ENCODE data around the gene HNRNPH2.

HNRNPH2 gene, protein sequence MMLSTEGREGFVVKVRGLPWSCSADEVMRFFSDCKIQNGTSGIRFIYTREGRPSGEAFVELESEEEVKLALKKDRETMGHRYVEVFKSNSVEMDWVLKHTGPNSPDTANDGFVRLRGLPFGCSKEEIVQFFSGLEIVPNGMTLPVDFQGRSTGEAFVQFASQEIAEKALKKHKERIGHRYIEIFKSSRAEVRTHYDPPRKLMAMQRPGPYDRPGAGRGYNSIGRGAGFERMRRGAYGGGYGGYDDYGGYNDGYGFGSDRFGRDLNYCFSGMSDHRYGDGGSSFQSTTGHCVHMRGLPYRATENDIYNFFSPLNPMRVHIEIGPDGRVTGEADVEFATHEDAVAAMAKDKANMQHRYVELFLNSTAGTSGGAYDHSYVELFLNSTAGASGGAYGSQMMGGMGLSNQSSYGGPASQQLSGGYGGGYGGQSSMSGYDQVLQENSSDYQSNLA

DNA sequence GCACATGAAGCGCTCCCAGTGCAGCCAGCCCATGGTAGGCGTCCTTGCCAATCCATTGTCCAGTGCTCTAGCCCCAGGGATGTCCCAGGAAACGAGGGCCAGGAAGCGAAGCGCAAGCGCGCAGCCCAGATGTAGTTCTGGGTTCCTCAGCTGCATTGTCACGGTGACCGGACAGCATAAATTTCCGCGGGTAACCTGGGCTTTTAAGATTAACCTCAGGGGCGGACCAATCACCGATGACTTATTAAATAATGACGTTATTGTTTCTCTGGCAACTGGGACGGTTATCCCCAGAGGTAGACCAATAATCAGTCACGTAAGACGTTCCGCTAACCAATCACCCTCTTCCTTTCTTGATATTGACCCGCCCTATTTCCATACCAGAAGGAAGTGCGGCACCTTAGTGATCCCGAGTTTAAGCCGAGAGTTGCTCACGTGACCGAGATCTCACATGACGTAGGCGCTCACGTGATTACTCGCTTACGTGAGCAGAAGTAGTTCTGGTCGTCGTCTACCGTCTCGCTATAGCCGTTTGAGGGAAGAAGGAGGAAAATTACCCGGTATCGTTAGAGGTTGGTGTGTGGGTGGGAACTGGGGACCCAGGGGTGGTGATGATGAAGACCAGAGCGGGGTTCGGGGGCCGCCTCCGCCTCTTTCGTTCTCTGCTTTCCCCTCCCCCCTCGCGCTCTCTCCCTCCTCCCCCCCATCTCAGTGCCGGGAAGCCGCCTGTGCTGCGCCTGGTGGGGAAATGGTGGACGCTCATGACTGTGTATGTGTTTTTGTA lies at the start of gene HNRNPH2, which contains the start of gene GLA:
HNRNPH2 (plus strand) TSS at position 475 of the 784 bp plus-strand sequence. CDS start 3,767 bp downstream, outside the sequence.
GLA (minus strand) TSS at position 178 of the 784 bp plus-strand sequence; CDS start at position 156, 22 bp downstream.
- peak; percentile 81 for DNase-seq (ENCODE audit: low read depth)

DNA sequence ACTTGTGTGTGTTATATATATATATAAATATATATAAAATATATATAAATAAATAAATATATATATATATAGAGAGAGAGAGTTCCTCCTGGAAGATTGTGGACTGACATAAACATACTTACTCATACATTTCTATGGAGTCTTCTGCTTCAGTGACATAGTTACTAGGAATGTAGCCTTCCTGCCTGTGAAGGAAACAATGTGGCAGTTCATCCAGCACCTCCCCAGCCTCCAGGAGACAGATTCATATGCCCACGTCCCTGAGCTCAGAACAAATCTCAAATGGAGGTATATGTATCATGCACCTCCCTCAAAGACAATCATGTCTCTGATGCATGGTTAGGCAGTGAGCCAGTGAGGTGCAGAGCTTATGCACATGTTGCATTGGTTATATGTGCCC lies 48.1 kb upstream of the HNRNPH2 start:
- no peak for DNase-seq (ENCODE audit: low read depth)

DNA sequence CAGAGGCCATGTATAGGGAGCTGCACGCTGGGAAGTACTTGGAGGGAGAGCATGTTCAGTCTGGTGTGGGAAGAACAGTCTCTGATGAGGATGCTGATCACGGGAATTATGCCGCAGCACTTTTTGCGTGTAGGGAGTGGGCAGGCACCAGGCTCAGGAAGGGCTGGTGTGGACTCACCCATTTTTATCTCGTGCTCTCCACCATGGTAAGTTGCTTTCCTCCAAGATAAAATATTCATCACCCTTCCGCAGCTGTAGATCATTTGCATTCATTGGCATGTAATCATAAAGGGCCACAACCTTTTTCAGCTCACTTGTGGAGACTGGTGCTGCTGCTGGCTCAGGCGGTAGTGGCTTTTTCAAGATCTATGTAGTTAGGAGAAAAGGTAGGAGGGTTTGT lies 47.6 kb upstream of the HNRNPH2 start:
- DNase-seq (ENCODE audit: low read depth): no peak

DNA sequence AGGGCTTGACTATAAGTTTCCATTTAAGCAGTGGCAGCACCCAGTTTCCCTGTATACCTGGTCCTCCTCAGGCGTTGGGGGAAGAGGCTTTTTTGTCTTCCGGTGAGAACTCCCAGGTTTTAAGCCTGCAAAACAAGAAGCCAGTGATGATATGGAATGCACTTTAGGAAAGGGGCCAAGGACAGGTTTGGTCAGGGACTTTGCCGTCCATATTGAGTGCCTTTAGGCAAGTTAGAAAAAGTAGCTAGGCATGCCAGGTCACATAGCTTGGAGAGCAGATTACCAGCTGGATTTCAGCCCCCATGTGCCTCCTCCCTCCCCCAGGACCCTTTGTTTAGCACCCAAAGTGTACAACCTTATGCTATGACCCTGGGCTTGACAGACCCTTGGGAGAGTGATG lies 45.9 kb upstream of the HNRNPH2 start:
- no peak for DNase-seq (ENCODE audit: low read depth)

DNA sequence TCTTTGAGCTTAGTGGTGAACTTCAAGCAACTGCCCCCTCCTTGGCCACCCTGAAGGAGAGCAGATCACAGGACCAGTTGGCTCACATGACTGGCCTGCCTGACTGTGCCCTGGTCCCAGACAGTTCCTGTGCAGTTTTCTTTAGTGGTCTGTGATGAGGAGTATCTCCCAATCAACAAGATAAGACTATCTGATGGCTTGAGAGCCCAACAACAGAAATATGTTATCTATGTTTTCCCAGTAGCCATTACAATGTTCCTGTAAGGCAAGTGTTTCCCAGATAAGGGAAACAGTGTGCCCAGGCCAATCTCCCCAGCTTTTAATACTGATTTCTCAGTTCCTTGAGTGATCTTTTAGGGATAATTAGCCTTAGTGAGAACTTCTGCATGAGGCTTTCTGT lies 45.3 kb upstream of the HNRNPH2 start:
- DNase-seq (ENCODE audit: low read depth): no peak

DNA sequence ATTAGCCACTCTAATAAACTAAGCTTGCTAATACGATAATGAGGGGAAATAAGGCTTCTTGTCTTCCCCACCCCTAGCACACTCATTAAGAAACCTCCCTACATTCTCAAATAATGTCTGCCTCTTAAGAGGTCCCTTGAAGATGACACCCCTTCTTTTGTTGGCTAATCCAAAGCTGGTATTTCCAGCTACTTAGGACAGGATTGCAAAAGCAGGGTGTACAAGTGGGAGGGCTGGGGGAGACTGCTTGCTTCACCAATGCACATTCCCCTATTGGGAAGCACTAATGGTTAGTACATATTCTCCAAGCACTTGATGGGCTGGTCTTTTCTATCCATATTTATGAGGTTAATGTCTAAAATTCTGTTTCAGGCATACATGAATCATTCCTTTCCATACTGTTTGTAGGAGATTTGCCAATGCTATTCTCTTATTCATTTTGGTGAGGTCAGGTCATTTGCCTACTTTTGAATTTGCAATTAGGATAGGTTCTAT lies 42.7 kb upstream of the HNRNPH2 start:
- no peak for DNase-seq (ENCODE audit: low read depth)

DNA sequence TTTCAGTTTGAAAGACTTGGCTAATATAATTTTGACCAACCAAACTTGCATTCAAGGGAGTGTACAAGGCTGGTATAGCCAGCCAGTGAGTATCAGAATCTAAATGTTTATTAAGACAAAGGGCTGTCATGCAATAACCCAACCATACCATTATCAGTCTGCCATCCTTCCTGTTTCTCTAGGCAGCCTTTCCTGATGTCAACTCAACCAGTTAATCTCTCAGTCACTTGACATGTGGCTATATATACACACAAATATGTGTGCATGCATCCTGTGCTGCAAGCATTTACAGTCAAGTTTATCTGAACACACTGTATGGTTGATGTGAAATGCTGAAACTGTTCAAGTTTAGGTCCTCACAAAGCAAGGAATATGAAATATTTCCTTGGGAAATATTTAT lies 39.2 kb upstream of the HNRNPH2 start:
- no peak for DNase-seq (ENCODE audit: low read depth)

DNA sequence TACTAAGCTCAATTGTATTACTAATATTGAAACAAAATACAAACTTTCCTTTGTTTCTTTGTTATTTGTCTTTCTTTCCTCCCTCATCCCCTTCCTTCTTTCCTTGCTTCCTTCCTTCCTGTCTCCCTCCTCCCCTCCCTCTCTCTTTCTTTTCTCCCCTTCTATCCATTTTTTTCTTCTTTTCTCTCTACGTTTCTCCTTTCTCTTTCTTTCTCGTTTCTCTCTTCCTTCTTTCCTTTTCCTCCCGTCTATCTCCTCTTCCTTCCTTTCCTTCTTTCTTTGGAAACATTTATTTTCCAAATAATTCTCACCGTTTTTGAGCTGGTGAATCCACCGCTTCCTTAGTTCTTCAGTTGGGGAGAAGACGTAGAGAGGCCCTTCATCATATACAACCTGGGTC lies 38.3 kb upstream of the HNRNPH2 start:
- DNase-seq (ENCODE audit: low read depth): no peak

DNA sequence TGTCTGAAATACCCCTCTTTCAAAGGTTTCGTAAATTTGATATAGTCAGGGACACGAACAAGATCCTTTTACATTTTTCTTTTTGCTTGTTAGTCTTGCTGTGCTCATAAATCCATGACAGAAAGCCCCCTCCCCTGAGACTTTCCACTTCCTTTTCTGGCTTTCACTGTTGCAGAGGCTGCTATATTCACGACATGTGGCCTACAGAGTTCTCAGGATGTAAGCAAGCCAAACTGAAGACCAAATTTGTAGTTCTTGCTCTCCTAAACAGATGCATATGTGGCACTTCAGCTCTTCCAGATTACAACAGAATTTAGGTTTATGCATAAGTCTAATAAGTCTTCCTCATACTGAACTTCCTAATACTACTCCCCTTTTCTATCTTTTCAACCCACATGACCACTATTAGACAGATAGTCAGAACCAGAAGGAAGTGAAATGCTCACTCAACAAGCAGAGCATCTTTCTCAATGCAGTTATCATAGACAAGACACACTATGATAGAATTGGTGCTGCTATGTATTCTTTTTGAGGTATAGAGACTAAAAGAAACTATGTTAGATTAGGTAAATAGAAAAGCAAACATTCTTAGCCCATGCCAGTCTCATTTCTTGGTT lies 37.0 kb upstream of the HNRNPH2 start:
- no peak for DNase-seq (ENCODE audit: low read depth)

DNA sequence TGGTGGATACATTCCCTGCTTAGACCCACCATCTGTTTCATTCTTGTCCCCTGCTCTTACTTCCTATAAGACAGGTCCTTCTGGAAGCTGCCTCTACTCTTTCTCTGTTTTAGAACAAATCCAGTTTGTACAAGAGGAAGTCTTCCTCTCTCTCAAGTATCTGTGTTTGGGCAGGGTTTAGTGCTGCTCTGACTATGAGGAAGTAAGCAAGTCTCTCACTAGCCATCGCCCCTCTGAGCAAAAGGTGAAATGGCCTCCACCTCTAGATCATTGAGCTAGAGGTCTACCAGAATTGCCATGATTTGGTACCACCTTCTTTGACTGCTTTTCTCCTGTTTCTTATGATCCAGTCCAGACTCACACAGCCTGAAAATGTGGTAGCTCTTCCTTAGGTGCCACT lies 30.5 kb upstream of the HNRNPH2 start:
- no peak for DNase-seq (ENCODE audit: low read depth)

DNA sequence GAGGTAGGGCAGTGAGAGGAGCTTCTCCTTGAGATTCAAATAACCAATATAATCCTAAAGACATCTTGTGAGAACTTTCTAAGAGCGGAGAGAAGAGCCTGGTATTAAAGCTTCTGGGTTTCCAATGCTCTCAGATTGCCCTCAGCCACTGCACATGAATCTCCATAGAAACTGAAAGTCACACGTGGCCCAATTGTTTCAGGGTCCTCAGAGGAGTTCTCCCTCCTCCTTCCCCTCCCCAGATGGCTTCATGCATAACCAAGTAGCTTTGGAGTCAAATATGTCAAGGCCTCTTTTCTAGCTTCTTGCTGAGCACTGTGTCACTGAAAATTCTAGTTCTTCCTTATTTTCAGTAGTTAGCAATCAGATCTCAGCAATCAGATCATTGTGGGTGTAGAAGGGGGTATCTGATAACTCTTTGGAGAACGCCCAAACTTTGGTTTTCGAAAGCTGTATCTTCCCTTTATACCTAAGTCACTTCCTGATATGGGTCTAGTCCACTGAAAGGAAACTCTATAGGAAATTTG lies 24.3 kb upstream of the HNRNPH2 start:
- no peak for DNase-seq (ENCODE audit: low read depth)

DNA sequence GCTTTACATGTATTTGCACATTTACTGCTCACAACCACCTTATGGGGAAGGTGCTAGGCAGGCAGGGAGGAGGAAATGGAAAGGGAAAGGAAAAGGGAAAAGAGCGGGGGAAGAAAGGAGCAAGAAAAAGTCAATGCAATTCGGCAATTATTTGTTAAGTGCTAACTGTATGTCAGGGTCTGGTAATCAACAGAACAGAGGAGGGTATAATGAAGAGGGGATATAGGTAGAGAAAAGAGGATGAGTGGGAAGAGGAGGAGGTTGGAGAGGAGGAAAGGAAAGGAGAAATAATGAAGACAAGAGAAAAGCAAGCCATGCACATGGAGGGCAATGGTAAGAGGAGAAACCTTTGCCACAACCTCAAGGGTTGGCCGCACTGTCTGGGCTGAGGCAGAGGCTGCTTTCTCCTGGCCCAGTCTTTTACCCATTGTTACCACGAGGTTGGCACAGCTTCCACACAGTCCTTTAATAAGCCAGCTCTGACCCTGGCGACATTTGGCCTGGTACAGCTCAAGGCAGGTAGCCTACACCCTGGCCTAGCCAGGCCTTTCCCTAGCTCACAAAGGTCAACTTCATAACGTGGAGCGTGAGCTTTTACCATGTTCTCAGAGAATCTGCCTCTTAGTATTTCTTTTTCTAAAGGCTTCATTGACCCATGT lies 22.9 kb upstream of the HNRNPH2 start:
- DNase-seq (ENCODE audit: low read depth): no peak

DNA sequence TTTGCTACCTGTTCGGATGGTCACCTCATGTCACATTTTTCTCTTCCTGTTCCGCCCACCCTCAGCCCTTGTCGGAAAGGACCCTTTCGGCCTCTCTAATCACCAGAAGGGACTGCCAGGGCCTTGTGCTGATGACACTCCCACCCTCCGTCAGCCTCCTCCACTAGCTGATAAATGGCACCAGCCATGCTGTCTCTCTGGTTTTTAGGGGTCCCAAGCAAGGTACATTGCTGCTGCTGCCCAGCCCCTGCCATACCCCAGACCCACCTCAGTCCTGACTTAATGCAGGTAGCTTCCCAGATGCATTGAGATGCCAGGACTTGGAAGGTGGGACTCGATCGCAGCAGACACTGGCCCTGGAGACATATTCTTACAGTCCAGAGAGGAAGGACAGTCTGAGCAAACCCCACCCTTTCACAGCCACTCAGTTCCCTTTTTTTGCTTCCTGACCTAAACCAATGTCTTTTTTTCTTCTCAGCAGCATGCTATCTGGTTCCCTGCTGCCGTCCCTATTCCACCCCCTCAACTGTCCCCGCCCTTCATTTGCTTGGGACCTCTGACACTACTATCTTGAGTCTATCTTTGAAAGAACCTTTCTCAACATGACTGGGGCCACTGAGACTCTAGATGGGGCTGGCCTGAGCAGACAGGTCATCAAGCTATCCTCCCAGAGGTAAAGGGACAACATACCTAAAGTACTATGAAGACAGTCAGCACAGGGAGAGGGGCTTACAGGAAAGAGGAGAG lies 22.1 kb upstream of the HNRNPH2 start, which contains the start of gene BTK:
BTK (minus strand) TSS at position 397 of the 747 bp plus-strand sequence. CDS start 10,907 bp downstream, outside the sequence.
- no peak for DNase-seq (ENCODE audit: low read depth)

DNA sequence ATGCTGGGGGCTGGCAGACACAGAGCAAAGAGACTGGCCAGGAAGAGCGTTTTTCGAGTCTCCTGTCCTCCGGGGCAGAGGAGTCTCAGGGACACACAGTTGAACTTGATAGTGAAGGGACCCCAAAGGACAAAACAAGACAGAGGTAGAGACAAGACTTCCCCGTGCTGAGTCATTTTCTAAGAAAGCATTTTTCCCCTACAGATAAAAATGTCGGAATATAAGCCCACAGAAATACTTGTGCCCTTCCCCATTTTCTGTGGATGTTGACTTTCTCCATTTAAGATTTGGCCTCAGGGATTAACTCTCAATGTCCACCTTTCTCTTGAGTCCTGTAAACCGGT lies 21.5 kb upstream of the HNRNPH2 start:
- no peak for DNase-seq (ENCODE audit: low read depth)

DNA sequence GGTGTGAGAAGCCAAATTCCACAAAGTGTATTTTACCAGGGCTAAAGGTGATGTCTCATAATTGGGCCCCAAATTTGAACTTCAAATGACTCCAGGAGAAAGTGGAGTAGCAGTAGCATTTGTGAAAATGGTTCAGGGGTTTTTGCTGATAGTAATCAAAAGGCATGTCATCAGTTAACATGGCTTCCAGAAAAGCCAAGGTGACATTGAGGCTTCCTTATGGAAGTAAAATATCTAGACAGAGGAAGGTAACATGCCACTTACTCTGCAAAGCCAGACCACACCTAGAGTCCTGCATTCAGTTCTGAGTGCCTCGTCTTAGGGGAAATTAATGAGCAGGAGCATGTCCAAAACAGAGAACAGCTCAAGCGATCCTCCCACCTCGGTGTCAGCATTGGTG lies 19.4 kb upstream of the HNRNPH2 start:
- no peak for DNase-seq (ENCODE audit: low read depth)

DNA sequence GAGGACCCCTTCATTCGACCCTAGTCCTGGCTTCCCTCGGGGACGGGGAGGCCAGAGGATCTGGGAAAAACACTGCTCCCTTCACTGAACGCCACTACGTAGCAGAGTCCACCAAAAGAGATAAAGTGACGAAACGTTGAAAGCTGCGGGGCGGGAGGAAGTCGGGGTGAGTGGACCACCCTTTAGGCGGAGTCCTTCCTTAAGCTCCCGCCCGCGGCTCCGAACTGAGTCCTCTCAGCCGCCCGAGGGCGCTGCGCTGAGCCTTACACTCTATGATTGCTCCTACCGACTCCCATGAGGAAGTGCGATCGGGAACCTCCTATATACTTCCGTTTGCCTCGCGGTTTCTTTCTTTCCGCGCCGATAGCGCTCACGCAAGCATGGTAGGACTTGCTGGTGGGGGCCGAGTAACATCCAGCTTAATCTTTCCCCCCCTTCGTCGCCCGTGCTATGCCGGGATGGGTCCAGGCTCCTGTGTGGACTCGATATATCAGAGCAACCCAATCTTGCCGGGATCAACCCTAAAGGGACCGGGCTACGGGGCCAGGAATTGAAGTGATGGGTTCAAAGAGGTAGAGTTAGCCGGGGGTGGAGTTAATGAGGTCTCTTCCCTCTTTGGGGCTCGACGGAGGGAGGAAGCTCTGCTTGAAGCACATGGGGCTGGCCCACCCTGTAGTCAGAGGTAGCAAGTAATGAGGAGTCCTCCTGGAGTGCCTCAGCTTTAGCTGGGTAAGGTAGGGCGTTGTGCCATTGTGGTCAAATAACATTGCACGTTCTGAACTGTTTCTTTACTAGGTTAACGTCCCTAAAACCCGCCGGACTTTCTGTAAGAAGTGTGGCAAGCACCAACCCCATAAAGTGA lies 17.1 kb upstream of the HNRNPH2 start, which contains the start of gene RPL36A:
RPL36A (plus strand) TSS at position 348 of the 862 bp plus-strand sequence; CDS start at position 381, 33 bp downstream.
- peak; percentile 66 for DNase-seq (ENCODE audit: low read depth)

DNA sequence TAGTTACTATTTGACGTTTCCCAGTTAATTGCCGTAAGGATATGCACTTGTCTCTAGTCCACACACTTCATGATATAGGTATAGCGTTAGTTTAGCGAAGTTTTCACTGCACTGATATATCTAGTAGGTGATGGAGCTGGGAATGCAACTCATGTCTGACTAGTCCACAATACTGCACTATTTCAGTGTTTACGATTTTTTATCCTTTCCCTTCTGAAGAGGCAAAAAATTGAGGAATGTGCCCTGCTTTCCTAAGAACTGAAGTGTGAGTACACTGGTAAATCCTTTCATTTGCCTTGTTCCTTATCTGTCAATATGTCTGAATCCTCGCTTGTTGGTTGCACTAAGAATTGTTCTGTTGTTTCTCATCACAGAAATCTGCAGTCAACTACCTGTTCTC lies 16.2 kb upstream of the HNRNPH2 start:
- DNase-seq (ENCODE audit: low read depth): no peak

DNA sequence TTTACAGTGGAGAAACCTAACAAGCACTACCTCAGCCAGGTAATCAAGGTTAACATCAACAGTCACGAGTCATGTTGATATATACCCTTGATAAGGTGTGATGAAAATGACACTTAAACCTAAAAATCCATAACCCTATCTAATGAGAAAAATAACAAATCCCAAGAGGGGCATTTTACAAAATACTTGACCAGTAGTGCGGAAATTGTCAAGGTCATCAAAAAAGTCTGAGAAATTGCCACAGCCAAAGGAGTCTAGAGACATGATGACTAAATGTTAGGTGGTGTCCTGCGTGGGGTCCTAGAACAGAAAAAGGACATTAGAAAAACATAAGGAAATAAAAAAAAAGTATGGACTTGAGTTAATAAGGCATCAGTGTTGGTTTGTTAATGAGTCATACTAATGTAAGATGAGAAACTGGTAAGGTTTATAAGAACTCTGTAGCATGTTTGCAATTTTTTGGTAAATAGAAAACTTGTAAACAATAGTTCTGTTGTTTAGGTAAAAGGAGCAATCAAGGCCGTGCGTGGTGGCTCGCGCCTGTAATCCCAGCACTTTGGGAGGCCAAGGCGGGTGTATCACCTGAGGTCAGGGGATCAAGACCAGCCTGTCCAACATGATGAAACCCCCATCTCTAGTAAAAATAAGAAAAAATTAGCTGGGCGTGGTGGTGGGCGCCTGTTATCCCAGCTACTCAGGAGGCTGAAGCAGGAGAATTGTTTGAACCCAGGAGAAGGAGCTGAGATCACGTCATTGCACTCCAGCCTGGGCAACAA lies 14.3 kb upstream of the HNRNPH2 start:
- DNase-seq (ENCODE audit: low read depth): no peak

DNA sequence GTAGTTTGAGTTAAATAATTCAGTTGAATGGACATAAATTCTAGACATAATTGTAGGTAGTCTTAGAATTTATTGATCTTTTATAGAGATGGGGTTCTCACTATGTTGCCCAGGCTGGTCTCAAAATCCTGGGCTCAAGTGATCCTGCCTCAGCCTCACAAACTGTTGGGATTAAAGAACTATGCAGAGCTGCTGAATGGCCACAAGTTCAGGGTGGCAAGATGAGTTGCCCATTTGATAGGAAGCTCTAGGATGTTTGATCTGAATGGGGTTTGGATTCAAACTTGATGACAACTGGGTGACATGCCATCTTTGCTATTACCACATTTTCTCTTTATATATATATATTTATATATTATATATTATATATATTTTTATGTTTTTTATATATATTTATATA lies 13.7 kb upstream of the HNRNPH2 start:
- DNase-seq (ENCODE audit: low read depth): no peak
